Epithelial cell of umbilical artery (primary cell): ENCODE results near the gene BRD3OS. TPM values are rescaled to one million over a fixed set of nuclear protein-coding genes. Genes with fewer than 3 reads are reported as not detected.

Experiments used
- total RNA-seq: library from RNA; depleted of rRNA; stranded (reverse); fragments of >200 nt; gene quantifications from 2 replicates; pipeline ENCODE4 v1.2.3, GENCODE V29; 2014

The BRD3OS gene, protein sequence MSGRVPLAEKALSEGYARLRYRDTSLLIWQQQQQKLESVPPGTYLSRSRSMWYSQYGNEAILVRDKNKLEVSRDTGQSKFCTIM
- total RNA-seq, result 7.8 and 10.1 TPM in 2 replicates

DNA sequence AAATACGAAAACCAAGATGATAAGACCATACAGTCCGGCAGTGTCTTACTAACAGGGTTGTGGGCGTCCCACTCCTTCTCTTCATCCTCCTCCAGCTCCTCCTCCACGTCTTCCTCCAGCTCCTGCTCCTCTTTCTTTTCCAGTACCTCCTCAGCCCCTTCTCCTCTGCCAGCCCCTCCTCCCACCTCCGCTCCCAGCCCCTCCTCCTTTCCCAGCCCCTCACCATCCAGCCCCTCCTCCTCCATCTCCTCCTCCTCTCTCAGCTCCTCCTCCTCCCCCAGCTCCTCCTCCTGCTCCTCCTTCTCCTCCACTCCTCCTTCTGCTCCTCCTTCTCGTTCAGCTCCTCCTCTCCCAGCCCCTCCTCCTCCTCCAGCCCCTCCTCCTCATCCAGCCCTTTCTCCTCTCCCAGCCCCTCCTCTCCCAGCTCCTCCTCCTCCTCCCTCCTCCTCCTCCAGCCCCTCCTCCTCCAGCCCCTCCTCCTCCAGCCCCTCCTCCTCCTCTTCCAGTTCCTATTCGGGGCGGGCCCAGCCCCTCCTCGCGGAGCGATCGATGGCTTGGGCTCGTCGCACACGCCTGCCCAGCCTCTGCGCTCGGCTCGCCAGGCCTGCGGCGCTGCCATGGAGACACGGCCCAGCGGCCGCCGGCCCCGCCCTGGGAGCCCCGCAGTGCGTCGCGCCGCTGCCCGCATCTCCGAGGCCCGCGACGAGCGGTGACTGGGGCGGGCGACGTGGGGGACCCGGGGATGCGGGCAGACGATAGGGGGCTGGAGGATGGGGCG lies at the start of gene BRD3OS:
TSS of gene BRD3OS (plus strand) at position 654 of the 778 bp plus-strand sequence. CDS start 1,267 bp downstream, outside the sequence.

DNA sequence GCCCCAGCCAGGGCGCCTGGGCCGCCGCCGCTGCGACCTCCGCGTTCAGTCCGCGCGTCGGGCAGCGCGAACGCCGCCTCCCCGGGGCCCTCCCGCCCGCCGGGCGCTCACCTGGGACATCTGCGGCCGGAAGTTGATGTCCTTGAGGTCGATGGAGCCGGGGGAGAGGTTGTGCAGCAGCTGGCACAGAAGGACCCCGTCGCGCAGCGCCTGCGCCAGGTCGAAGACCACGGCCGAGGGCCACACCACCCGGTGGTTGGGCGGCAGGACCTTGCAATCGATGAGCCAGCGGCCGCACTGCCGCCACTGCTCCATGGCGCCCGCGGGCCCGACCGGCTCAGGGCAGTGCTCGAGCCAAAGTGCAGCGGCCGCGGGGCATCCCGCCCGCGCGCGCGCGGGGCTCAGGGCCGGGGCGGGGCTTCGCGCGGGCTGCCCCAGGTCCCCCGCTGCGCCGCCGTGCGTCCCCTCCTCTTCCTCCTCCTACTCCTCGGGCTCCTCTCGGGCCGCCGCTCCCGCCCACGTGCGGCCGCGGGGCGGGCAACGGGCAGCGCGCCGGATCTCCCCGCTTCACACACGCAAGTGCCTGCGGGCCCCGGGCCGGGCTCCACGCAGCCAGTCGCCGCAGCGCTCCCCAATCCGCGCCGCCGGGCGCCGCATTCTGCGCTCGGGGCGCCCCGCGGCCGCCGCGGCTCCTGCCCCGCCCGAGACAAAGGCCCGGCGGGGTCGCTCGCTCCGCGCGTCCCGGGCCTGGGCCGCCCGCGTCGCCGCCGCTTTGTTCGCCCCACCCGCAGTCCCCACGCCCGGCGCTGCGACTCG lies 33.1 kb upstream of the BRD3OS start, which contains the start of gene VAV2:
TSS of gene VAV2 (minus strand) at position 361 of the 816 bp plus-strand sequence. CDS start at position 315, 46 bp downstream.

DNA sequence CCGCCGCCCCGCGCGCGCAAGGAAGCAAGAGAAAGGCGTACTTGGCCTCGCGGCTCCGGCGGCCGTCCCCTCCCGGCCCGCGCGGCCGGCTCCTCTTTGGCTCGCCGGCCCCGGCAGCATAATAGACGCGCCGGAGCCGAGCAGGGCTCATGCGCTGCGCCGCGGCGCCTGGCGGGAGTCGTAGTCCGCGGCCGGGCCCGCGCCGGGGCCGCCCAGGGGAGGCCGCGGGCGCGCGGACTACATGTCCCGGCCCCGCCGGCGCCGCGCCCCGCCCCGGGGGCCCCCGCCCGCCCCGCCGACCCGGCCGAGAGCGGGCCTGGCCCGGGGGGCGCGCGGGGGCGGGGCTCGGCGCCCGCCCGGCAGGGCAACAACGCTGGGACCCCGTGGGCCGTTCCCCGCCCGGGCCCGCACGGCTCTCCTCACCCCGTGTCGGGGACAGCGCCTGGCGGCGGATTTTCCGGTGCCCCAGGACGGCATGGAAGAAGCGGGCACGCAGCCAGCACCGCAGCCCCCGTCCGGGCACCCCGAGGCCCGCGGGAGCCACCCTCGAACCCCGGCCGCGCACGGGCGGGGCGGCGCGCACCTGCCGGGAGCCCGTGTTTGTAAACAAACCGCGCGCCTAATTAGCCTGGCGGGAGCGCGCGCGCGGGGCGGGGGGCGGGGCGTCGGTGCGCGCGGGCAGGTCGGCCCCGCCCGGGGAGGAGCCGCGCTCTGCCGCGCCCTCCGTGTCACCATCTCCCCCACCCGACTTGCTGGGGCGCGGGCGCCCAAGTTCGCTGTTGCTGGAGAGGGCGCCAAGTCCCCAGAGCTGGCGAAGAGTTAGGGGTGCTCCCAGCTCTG lies 42.8 kb downstream of the BRD3OS start, which contains the start of gene BRD3:
TSS of gene BRD3 (minus strand) at position 123 of the 840 bp plus-strand sequence. CDS start 14,549 bp downstream, outside the sequence.

Other genes starting within 250 kb of the BRD3OS start
- 12.0 and 13.8 TPM in 2 replicates for gene VAV2, start 33.2 kb upstream of the BRD3OS start, total RNA-seq
- gene BRD3, start 42.5 kb downstream of the BRD3OS start, total RNA-seq, result 6.8 and 9.3 TPM in 2 replicates
- 20.1 and 29.9 TPM in 2 replicates for gene WDR5, start 110.6 kb downstream of the BRD3OS start, total RNA-seq
- not detected in 2 replicates for gene RNU6ATAC, start 139.1 kb downstream of the BRD3OS start, total RNA-seq